Measurements from ENCODE around the gene RSBN1.

The RSBN1 gene

DNA sequence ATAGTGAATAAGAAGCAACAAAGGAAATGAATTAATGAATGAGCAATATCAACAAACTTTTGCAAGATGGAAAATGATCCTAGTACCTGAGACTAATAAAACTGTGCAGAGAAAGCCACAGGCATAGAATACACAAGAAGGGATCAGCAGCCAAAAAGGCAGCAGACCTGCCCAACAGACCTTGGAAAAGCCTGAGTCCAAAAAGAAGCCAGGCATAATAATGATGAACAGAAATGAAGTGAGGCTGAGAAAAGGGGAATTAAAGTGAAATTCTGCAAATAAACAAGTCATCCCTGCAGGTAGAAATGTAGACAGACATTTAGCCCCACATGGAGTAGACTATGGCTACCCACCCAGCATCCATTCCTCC lies 42.7 kb downstream of the RSBN1 start:
- TF ChIP-seq, protein P1, sequence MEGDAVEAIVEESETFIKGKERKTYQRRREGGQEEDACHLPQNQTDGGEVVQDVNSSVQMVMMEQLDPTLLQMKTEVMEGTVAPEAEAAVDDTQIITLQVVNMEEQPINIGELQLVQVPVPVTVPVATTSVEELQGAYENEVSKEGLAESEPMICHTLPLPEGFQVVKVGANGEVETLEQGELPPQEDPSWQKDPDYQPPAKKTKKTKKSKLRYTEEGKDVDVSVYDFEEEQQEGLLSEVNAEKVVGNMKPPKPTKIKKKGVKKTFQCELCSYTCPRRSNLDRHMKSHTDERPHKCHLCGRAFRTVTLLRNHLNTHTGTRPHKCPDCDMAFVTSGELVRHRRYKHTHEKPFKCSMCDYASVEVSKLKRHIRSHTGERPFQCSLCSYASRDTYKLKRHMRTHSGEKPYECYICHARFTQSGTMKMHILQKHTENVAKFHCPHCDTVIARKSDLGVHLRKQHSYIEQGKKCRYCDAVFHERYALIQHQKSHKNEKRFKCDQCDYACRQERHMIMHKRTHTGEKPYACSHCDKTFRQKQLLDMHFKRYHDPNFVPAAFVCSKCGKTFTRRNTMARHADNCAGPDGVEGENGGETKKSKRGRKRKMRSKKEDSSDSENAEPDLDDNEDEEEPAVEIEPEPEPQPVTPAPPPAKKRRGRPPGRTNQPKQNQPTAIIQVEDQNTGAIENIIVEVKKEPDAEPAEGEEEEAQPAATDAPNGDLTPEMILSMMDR (IDR thresholded peaks at IDR 0.05; ENCODE audit: low read depth, low read length, missing control alignments), result no peak
- no peak for DNase-seq (ENCODE audit: low read depth)
- no peak overlapping the region for H3K4me3 ChIP-seq (ENCODE audit: low read depth, low read length)

DNA sequence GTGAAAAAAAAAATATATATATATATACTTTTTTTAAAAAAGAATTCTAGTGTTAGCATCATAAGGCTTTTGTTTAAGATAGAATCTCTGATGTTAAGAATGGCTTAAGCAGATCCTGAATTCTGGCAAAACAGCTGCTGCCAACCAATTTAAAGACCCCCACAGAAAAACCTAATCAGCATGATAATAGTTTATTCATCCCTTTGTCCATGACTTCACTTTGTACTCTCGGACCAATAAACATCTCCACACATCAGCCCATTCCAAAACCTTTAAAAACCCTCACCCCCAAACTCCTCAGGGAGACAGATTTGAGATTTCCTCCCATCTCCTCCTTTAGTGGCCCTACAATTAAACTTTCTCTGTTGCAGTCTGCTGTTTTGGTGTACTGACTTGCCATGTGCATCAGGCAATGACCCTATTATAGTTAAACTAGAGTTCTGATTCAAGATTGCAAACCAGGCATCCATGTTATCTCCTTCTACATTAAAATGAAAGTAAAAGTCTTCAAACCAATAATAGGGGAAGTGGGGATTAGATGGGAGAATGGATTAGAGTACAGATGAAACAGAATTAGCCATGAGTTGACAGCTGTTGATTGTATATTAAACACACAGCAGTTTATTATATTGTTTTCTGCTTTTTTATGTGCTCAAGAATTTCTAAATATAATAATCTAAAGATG lies 43.2 kb downstream of the RSBN1 start:
- no peak for DNase-seq (ENCODE audit: low read depth)
- TF ChIP-seq, protein P1 (IDR thresholded peaks at IDR 0.05; ENCODE audit: low read depth, low read length, missing control alignments), result no peak
- no peak overlapping the region for H3K4me3 ChIP-seq (ENCODE audit: low read depth, low read length)

DNA sequence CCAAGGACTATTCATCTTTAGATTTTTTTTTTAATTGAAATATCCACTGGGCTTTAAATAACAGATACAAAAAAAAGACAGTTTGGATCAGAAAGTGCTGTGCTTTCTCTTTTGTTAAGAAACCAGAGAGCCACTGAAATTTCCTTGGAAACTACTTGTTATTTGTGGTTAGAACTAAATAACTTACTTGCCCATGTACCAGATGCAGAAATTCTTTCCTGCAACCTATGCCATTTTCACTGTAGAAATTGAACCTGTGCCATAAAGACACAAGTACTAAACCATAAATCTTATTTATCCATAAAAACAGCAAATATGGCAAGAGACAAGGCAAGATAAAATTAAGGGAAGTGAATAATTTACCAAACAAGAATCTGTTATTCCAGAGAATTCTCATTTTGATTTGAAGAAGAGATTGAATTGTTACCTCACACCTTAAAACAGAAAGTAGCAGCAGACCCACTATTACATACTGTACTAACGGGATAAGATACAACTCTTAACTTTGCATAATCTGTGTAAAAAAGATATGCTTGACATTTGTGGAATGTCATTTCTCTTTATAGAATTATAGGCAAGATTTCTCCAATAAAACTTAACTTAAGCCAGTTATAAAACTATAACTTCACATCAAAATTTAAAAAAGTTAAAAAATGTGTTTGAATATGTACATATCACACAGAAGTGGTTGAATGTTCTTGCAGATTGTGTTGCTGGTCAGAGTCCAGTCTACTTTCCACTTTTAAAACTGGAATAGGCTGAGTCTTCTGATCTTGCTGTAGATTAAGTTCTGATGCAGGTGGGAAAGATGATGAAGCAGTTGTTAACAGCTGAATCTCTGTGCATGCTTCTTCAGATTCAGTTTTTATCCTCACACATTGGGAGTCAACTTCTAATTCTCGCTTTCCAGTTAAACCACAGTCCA lies 46.7 kb downstream of the RSBN1 start:
- DNase-seq (ENCODE audit: low read depth), result no peak
- no peak overlapping the region for H3K4me3 ChIP-seq (ENCODE audit: low read depth, low read length)
- TF ChIP-seq, protein P1 (IDR thresholded peaks at IDR 0.05; ENCODE audit: low read depth, low read length, missing control alignments), result no peak

DNA sequence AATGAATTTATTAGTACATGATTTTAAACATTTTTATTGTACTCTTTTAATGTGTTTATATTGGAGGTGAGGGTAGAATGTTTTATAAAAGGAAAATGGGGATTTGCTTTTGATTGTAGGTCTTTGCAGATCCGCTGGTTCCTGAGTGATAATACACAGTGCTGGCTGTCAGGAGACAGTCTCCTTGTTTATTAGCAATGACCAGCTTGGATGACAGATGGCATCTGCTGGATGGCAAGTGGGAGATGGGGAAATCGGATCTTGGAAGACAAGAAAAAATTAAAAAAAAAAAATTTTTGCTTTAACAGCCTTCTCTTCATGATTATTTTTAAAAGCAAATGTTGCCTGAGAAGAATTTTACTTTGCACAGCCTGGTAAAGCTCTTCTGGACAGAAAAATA lies 48.6 kb downstream of the RSBN1 start:
- no peak overlapping the region for H3K4me3 ChIP-seq (ENCODE audit: low read depth, low read length)
- TF ChIP-seq, protein P1 (IDR thresholded peaks at IDR 0.05; ENCODE audit: low read depth, low read length, missing control alignments), result no peak
- no peak for DNase-seq (ENCODE audit: low read depth)

DNA sequence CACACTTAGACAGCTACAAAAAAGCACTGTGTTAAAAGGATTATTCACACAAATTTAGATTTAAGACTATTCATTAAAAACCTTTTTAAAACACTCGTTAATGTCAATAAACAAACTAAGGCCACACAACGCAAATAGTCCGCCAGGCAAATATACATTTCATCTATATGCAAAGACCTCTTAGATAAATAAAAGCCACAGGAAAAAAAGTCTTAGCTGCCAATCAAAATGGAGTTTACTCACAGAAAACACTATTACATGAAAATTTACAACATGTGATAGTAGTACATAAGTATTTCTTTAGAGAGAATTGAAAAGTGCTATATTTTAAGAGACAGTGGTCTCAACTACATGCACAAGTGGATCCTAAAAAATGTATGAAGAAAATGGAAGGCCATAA lies 50.3 kb downstream of the RSBN1 start:
- TF ChIP-seq, protein P1 (IDR thresholded peaks at IDR 0.05; ENCODE audit: low read depth, low read length, missing control alignments), result no peak

DNA sequence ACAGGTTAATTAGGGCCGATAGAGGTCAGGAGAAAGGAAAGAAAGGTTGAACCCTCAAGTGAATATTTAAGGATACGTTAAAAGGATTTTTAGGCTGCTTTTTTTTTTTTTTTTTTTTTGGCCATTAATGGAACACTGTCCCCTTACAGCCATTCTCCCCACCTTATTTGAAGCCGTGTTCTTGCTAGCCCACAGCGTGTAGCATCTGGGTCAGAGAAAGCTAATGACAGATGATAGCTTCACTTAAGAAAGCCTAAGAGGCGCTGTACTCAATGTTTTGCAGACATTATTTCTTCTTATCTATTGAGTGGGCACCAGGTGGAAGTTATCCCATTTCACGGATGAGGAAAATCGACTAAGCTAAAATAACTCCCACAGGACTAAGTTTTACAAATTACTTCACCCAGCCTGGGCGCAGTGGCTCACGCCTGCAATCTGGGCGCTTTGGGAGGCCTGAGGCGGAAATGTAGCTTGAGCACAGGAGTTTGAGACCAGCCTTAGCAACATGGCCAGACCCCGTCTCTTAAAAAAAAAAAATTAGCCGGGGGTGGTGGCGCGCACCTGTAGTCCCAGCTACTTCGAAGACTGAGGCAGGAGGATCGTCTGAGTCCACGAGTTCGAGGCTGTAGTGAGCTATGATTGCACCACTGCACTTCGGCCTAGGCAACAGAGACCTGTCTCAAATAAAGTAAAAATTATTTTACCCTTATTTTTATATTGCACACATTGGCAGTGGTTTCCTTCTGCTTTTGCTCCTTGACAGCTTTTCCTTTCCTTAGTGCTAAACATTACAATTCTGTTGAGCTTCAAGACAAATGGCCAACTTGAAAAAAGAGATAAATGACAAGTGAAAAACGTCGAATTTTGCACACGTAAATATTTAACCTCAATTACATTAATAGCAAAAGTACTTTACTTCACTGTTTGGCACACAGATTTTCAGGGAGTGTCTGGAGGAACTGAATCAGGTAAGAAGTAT lies 51.9 kb downstream of the RSBN1 start:
- peak overlapping the region; percentile 68; the same call in 1 of the 2 replicates for H3K4me3 ChIP-seq (ENCODE audit: low read depth, low read length)
- TF ChIP-seq, protein P1 (IDR thresholded peaks at IDR 0.05; ENCODE audit: low read depth, low read length, missing control alignments), result no peak
- no peak for DNase-seq (ENCODE audit: low read depth)

More for the DNA sequence above, 50.3 kb downstream of the RSBN1 start:
- no peak for DNase-seq (ENCODE audit: low read depth)
- H3K4me3 ChIP-seq (ENCODE audit: low read depth, low read length), result no peak overlapping the region
